ENCODE data around the gene ADAMTS8. TPM values are rescaled to one million over a fixed set of nuclear protein-coding genes. Genes with fewer than 3 reads are reported as not detected.

Gene ADAMTS8
- polyA plus RNA-seq, 1 donor (not counting 4 experiments of a cell fraction or from before 2014, with no cell fraction given) = not detected

- Histone ChIP-seq H2AFZ (ENCODE audit: control insufficient read depth, low read length) (no peak overlapping the region), H3K27ac (ENCODE audit: control insufficient read depth, insufficient read depth, low read length) (no peak overlapping the region), H3K9me3 (ENCODE audit: control insufficient read depth, low read depth, low read length) (no peaks in the 10 kb centered on the region), H3K4me2 (ENCODE audit: control insufficient read depth, extremely low read depth, insufficient read depth, low read depth, low read length) (no peak overlapping the region), H4K20me1 (ENCODE audit: control insufficient read depth, extremely low read depth, insufficient read depth, low read length) (no peaks in the 10 kb centered on the region), H3K36me3 (ENCODE audit: control insufficient read depth in 2 of 2, extremely low read depth in 1 of 2, insufficient read depth in 2 of 2, low read length in 2 of 2) (no peaks in the 10 kb centered on the region), H3K9me1 (ENCODE audit: control insufficient read depth, extremely low read depth, insufficient read depth, low read length) (no peaks in the 10 kb centered on the region), H3K9ac (ENCODE audit: control insufficient read depth, extremely low read depth, insufficient read depth, low read length) (no peak overlapping the region), H3K4me1 (ENCODE audit: control insufficient read depth, extremely low read depth, insufficient read depth, low read length) (no peaks in the 10 kb centered on the region), H3K79me2 (ENCODE audit: control insufficient read depth, insufficient read depth, low read length) (no peaks in the 10 kb centered on the region), H3K4me3 (ENCODE audit: control insufficient read depth in 2 of 3, extremely low read depth in 1 of 3, insufficient read depth in 2 of 3, low read depth in 1 of 3, low read length in 3 of 3) (no peak overlapping the region), H3K27me3 (ENCODE audit: control insufficient read depth, extremely low read depth, insufficient read depth, low read length) (no peaks in the 10 kb centered on the region)
- dilution Hi-C loops (cut with MboI; ENCODE audit: extremely low pct_ligation_motif_present, low sequenced_read_pairs) = no loop called here
- DNase-seq (ENCODE audit: low read depth, low spot score) (no peak), FAIRE-seq (no peak)
- TF ChIP-seq EZH2 (IDR thresholded peaks at IDR 0.05; ENCODE audit: low read length) (no peak), CTCF (optimal IDR thresholded peaks at IDR 0.05 in 1 of 3, IDR thresholded peaks at IDR 0.05 in 1 of 3, conservative IDR thresholded peaks at IDR 0.05 in 1 of 3; ENCODE audit: extremely low read depth in 1 of 3, insufficient read depth in 2 of 3, low read length in 3 of 3) (no peak)
Measured at GRCh38 chr11:130358398-130358797, 70.0 kb downstream of the ADAMTS8 start.

Other genes with a start within 250 kb of the ADAMTS8 start
- gene ZBTB44, start 113.7 kb downstream of the ADAMTS8 start, polyA plus RNA-seq = 12.7 to 16.8 TPM (median 15.7 TPM) in 3 replicates
- 0.30 to 1.2 TPM (median 0.30 TPM) in 3 replicates for gene ADAMTS15, start 20.0 kb upstream of the ADAMTS8 start, polyA plus RNA-seq